GF-D8 (cell line): Measurements from ENCODE around the gene NUMA1.

Source experiments
- DNase-seq: peaks from one replicate; lab custom pipeline; 2025; lab: John Stamatoyannopoulos, UW

NUMA1 gene

GRCh38 chr11:72023335-72023734, 57.0 kb downstream of the NUMA1 start:
- DNase-seq, result no peak

- DNase-seq, result no peak
These were observed 62.2 kb downstream of the NUMA1 start for GRCh38 chr11:72018171-72018570.

DNA sequence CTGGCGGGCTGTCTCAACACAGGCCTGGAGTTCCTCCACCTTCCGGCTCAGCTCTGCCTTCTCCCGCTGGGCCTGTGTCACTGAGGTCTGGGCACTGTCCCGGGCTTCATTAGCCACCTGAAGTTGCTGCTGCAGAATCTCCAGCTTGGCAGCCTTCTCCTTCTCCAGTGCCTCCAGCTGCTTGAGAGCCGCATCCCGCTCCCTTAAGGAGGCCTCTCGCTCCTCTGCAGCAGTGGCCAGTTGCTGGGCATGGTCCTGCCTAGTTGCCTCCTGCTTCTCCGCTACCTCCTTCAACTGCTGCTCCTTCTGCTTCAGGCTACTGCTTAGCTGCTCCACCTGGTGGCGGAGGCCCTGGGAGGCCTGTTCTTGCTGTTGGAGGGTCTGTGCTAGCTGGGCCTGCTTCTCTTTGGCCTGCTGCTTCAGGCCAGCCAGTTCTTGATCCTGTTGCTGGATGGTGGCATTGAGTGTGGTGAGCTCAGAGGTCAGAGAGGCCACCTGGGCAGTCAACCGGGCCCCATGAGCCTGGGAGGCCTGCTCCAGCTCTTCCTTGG, 64.8 kb downstream of the NUMA1 start:
- no peak for DNase-seq

DNA sequence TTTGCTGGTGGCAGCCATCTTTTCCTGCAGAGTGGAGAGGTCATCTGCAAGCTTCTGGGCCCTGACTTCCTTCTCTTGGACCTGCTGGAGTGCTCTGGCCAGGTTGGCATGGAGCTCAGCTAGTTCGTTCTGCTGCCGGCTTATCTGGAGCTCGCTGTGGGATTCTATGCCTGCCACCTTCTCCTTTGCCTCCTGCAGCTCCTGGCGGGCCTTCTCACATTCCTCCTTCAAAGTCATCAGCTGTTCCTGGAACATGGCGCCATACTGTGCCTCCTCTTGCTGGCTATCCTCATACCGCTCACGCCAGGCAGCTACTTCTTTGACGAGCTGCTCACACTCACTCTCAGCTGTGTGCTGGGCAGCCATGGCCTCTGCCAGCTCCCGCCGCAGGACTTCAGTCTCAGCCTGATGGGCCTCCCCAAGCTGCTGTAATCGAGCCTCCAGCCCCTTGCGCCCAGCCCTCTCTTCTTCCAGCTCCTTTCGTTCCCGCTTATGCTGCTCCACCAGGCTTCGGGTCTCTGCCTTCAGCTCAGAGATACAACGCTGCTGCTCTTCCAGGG, 65.5 kb downstream of the NUMA1 start:
- no peak for DNase-seq

DNA sequence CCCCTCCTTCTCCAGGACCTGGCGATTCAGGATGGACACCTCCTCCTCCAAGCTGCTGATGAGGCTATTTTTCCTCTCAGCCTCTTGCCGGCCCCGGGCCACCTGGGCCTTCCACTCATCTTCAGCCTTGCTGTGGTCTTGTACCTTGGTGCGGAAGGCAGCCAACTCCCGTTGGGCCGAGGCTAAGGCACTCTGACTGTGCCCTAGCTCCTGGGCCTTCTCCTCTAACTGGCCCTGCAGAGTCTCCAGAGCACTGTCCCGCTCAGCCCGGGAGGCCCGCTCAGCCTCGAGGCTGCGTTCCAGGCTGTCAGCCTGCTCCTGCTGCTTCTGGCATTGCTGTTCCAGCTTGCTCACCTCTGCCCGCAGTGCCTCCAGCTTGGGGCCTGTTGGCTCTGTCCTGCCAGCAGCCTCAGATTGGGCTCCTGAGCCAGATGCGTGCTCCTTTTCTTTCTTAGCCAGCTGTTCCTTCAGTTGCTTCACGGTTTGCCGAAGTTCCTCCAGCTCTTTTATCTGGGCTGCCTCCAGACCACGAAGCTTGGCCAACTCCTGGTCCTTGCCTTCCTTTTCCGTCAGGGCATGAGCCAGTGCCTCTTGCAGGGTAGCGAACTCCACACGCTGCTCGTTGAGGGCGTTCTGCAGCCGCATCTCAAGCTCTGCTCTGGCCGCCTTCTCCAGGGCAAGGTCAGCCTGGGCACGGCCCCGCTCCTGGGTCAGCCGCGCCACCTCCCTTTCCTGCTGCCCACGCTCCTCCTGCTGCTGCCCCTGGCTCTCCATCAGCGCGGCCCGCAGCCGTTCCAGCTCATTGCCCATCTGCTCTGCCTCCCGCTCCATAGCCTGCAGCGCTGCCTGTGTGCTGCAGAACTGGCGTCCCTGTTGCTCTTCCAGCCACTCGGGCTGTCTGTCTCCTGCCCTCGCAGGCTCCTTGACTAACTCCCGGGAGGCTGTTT, 66.3 kb downstream of the NUMA1 start:
- no peak for DNase-seq

DNA sequence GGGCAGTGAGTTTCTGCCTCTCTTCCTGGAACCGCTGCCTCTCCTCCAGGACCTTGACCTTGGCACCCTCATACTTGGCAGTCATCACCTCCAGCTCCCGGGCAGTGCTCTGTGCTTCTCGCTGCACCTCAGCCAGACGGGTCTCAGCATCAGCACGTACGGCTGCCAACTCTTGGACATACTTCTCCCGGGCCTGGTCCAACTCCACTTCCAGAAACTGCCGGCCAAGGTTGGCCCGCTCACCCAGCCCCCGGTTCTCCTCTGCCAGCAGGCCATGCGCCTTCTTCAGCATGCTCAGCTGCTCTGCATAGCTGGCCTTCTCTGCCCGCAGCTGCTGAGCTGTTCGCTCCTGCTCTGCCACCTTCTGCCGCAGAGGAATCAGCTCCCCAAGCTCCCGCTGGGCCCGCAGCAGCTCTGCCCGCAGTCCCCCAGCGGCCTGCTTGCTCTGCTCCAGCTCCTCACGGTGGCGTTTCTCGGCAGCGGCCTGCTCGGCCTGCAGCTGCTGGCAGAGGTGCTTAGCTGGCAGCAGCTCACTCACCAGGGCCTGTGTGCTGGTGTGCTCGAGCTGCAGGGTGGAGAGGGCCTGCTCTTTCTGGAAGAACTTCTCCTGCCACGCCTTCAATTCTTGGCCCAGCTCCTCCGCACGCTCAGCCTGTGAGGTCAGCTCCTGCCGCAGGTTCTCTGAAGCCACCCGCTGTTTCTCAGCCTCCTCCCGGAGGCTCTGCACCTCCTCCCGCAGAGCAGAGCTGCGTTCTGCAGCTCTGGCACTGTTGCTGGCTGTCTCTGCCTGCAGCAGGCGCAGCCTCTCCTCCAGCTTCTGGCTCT, 67.2 kb downstream of the NUMA1 start:
- DNase-seq, result no peak

DNA sequence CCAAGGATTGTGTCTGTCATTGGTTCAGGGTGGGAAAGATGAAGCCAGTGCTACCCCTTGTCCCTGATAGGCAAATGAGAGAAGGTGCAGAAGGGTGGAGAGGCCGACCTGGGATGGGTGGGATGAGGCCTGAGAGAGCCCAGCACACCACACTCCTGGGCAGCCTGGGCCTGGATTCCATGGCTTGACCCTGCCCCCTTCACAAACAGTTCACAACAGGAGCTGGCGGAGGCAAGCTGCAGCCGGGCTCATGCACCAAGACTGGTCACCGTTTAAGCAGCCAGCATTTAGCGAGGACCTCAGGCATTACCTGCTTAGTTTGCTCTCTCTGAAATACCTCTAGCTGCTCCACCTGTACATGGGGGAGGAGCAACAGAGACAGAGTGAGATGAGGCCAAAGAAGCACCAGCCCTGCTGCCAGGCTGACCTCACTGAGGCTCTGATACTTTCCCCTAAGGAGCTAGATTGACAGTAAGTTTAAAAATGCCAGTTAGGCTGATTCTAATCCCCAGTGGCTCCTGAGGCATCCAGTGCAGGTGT, 68.2 kb downstream of the NUMA1 start:
- DNase-seq, result no peak

DNA sequence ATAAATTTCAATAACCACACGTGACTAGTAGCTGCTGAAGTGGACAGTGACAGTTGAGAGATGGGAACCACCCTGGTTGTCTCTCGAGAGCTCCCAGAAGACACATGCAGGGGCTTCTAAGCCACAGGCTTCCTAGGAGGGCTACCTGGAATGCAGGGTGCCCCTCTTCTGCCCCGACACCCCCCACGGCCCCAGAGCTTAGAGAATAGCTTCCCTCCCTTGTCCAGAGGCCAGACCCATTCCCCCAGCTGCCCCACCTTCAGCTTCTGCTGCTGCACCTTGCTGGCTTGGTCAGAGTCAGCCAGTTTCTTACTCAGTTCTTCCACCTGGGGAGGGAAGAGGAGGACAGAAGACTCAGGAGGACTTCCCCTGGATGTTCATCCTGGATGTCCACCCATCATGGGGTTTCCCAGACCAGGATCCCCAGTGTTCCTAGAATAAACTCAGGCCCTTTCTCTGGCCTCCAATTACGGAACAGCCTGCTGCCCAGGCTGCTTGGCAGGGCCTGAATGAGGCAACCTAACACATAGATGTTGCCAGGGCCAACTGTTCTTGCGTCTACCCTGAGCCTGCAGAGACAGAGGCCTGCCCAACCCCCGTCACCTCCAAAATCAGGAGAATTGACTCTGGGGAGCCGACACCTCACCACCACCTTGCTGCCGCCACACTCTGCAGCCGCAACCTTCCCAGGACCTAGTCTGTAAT, 69.7 kb downstream of the NUMA1 start:
- DNase-seq, result no peak

- DNase-seq, result no peak
These were observed 71.2 kb downstream of the NUMA1 start for GRCh38 chr11:72009156-72009555.

GRCh38 chr11:72008728-72009127, 71.6 kb downstream of the NUMA1 start:
- DNase-seq, result no peak

DNA sequence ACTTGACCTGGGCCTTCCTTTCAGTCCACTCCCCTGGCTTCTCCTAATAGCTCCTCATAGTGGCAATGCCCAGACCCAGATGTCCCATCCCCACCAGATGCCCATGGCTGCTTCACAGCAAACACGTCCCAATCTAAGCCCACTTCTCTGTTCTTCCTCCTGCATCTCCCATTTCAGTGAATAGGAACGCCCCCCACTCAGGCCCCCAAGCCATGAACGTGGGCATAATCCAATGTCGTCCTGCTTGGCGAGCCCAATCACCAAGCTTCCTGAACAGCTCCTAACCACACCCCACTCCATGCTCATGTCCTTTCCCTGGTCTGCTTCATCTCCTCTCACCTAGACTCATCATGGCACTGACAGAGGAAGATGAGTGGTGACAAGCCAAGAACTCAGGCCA, 72.8 kb downstream of the NUMA1 start:
- DNase-seq, result no peak

DNA sequence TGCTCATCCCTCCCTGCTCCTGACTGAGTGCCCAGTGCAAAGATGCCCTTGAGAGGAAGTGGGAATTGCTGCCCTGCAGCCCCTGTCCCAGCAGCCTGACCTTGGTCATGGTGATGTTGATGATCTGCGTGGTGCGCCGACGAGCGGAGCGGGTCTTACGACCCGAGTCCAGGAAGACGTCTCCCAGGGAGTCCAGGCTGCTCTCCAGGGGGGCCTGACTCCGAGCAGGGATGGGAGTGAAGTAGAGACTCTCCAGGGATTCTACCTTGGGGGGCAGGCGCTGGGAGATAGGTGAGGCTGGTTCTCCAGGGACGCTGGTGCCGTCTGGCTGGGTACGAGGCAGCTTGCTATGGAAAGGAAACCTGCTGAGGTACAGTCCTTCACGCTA, 73.3 kb downstream of the NUMA1 start:
- DNase-seq, result no peak

DNA sequence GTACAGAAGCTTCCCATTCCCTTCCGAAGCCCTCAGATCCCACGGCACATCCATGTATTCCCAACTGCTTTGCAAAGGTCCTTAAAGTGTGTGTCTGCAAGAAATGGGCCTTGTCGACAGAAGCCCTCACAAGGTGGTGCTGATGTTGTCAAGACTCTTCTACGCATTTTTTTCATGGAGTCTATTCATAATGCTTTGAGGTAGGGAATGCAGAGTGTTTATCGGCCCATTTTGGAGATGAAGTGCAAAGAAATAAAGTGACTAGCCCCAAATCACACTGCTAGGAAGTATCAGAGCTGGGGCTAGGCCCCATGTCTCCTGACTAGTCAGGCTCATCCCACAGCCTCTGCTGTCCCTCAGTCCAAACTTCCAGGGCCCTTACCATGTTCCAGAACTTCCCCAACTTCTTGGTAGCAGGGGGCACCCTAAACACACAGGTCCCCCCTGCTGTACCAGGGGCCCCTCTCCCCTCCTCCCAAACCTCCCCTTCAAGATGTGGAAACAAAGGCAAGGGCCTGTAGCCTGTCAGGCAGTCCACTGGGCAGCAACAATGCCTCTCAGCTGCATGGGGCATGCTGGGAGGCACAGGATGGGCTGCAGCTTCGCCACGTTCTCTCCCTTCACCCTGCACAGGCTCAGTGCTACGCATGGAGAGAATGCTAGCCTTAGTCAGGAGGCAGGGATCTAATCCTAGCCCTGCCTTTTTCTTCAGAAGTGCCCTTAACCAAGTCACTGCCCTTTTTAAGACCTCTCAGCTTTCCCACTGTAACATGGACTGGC, 73.8 kb downstream of the NUMA1 start:
- no peak for DNase-seq

DNA sequence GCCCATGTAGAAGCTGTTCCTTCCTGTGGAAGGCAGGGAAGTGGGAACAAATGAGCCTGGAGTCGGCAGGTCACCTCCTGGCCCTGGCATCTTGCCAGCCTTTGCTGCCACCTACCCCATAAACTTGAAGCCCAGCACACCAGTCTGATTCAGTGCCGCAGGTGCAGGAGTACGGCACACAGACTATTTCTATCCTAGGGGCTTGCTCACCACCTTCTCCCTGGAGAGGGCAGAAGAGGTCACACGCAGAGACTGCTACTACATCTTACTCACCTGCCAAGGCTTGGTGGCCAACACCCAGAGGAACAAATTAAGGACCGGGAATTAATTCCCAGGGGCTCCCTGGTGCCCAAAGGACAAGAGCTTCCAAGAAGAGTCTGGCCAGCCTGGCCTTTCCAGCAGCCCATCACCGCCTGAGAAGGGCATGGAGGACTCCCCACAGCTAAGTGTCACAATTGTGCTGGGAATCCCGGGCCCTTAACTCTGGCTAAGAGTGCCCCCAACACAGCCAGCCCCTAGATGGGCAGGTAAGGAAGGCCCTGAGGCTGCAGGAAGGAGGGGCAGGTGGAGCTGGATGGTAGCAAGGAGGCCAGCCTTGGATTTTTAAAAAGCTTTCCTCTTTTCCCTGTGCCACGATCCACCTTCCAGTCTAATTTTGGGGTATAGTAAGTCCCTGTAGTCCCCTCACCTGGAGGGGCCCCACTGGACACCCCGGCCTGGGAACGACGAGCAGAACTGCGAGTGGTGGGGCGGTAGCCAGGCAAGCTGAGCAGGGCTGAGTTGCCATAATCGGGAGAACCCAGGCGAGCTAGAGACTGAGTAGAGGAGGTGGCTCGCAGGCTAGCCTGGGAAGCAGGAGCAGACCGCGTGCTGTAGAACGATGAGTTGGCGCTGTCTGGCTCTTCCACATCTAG, 74.7 kb downstream of the NUMA1 start:
- DNase-seq, result no peak

DNA sequence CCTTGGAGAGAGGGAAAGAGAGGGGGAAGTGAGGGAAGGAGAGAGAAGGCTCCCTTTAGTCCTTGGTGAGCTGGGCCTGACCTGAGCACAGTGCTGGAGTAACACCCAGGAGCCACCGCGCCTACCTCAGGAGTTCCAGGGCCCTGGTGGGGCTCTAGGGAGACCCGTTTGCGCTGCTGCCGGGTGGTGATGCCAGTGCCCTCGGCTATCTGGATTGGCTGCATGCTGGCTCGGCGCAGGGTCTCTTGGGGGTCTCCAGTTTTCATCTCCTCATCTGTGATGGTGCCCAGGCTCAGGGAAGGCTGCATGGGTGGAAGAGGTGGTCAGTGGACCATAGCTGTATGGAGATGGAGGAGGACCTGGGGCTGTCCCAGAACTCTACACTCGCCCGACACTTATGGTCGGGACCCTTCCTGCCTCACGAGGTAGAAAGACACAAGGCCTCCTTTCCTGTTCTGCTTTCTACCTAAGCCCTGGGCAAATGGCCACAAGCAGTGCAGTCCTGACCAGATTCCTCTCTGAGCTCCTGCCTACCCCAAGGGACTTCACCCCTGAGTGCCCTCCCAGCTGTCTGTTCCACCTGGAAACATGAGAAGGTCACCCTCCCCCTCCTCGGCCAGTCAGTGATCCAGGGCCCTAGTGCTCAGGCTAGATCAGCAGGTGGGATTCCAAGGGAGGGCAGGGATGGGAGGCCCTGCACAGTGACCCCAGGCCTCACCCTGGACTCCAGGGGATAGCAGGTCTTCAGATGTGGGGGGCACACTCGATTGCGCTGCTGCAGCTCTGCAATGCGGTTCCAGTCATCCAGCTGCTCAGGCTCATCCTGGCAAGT, 75.6 kb downstream of the NUMA1 start:
- DNase-seq, result no peak

DNA sequence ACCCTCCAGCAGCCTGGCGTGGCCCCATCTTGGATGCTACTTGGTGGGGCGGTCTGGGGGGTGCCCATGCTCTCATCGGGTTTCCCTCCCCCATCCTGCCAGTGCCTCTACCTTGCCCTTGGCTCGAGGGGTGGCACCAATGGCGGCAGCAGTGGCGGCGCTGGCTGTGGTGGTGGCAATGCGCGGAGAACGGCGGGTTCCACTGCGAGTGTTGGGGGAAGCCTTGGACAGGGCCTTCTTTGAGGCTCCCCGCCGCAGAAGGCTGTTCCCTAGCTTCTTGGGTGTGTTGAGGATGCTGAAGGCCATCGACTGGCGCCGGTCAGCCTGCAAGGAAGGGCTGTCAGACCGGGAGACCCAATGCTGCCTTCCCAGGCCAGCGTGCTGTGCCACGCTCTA, 76.6 kb downstream of the NUMA1 start:
- no peak for DNase-seq

DNA sequence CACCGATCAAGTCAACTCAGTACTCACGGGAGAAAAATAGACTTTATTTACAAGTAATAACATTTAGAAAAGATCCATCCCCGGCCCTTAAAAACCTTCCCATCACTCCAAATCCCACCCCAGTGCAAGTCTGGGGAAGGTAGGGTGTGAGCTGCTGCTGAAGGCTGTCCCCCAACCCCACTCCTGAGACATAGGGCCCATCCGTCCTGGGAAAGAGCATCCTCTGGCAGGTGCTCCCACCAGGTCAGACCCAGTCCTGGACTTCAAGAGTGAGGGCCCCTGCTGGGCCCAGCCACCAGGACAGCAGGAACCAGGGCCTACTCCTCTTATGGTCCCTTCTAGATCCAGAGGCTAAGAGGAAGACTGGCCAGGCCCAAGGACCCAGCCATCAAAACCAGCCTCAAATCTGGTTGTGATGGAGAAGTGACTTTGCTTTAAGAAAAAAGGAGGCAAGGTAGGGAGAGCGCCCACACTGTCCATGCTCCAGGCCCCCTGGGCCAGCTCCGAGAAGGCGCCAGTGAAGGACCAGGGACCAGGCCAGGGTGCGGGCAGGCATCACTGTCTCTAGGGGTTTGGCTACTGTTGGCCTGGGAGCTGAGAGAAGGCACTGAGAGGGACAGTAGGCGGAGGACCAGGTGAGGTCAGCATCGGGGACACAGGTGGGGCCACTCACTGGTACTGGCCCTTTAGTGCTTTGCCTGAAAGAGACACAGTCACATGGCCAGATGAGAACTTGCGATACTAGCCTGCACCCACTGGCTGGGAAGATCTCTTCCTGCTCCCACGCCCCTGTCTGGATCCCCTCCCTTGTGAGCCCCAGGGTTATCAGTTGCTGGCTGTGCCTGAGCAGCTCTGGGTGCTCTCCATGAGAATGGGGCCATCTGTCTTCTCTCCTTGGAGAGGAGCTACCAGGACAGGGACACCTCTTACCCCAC, 77.2 kb downstream of the NUMA1 start:
- no peak for DNase-seq
